NCI-H446 treated with DMSO at 0.1 percent for 48 hours (cell line): Measurements from ENCODE around the gene PHF21A.
"Not testable (repeated sequence)": the region's sequence is repeated elsewhere in the genome, so short reads cannot be mapped to it uniquely, and the experiment has no call there.

Experiments
- DNase-seq: peaks from one replicate; lab custom pipeline; 2025; lab: John Stamatoyannopoulos, UW

PHF21A gene

DNA sequence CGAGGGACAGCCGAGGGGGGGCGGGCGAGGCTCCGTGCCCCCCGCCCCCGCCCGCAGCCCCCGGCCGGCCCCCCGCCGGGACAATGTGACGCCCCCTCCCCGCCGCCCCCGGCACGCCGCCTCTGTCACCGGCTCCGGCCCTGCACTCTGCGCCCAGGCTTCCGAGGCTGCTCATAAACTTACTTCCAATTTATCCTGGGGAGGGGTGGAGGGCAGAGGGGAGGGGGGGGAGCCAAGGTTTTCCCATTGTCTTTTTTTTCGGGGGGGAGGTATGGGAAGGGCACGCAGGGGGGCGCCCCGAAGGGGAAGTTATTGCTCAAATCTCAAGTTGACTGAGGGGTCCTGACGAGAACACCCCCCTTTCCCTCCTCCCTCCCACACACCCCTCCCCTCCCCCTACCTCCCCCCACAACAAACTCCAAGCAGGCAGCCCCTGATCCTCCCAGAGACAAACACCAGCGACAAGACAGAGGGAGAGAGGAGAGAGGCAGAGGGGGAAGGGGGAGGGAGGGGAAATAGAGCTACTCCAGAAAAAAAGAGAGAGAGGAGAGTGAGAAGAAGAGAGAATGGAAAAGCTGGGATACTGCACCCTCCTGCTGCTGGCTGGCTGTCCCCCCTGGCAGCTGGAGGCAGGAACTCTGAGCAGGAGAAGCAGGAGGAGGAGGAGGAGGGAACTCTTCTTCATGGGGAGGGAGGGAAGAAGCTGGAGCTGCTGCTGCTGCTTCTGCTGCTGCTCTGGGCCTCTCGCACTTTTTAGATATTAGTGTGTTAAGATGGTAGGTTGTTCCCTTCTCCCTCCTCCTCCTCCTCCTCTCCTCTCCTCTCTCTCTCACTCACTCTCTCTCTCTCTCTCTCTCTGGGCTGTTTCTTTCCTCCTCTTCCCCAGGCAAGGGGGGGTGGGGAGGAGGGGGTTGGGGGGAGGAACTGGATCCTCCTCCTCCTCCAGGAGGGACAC is 631 bp downstream of the PHF21A start:
- peak; percentile 87 for DNase-seq

DNA sequence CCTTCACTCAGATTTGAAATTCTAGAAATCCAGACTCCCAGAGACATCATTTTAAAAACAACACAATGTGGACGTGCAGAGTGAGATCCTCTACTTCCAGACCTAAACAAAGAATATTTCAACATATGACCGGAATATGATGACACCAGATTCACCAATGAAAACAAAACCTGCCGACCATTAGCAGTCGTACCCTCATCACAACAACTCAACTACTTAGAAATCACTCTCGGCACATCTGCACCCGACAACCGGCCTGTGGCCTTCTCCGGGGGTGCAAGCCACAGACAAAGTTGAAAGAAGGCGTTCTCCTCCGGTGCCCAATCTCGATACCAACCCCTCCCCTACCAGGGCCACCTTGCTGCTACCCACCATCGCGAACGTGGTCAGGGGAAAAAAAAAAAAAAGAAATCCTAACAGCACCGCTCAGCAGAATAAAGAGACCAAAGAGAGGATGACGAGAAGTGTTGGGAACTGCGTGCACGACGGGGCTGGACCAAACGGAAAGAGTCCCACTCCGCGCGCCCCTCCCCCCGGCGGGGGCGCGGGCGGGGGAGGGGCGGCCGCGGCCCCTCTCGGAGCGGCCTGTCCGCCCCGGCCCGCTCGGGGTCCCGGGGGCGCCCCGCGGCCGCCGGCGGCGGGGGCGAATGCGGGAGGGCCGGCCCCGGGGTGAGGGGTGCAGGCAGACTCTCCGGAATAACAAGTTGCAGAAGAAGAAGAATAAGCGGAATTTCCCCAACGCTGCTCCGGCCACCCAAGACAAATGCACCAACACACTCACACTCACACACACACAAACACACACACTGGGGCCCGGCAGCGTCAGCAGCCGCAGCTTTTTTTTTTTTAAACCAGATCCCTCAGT is 1.7 kb downstream of the PHF21A start:
- peak; percentile 20 for DNase-seq

DNA sequence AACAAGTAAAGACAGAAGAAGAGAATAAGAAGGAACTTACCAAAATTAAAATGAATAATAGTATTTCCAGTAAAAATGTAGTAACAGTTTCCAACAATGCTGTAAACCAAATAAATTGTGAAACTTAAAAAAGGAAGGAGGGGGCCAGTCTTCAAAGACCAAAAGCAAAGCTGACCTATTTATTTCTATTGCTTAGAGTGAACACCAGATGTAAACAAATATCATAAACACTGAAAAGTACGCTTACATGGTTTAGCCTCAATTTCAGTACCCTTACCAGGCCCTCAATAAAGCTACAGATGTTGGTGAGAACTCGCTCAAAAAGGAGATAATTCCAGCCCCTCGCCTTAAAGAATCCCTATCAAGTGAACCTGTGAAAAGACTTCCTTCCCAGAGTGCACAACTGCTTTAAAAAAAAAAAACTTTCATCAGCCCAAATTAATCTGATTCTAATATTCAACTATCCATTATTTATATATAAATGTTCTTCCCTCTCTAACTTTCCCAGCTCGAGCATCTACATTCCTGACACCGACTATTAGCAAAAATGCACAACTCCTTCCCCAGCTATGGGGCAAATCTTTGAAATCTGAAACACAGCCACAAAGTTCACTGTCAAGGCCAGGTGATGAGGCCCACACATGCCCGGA is 2.4 kb downstream of the PHF21A start:
- DNase-seq, result no peak

DNA sequence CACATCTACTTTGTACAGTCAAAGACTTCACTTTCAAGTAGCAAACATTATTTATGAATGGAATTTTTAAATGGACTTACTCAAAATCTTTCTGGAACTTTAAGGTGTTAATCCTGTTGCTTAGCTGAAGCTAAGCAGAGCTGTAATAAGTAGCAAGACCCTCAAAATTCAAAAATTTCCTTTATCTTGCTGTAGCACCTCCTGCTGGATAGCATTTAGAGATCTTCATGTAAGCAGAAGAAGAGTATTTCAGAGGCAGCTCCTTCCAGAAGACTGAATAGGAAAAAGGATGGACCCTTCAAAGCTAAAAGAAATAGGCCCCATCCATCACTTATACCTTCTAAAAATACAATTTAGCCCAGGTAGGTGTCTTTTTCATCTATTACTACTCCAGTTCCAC is 3.4 kb downstream of the PHF21A start:
- no peak for DNase-seq

DNA sequence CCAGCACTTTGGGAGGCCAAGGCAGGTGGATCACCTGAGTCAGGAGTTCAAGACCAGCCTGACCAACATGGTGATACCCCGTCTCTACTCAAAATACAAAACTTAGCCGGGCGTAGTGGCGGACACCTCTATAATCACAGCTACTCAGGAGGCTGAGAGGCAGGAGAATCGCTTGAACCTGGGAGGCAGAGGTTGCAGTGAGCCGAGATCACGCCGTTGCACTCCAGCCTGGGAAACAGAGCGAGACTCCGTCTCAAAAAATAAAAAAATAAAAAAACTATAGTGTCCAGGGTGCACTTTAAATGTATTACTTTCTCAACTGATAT is 4.6 kb downstream of the PHF21A start:
- DNase-seq, result not testable (repeated sequence)

DNA sequence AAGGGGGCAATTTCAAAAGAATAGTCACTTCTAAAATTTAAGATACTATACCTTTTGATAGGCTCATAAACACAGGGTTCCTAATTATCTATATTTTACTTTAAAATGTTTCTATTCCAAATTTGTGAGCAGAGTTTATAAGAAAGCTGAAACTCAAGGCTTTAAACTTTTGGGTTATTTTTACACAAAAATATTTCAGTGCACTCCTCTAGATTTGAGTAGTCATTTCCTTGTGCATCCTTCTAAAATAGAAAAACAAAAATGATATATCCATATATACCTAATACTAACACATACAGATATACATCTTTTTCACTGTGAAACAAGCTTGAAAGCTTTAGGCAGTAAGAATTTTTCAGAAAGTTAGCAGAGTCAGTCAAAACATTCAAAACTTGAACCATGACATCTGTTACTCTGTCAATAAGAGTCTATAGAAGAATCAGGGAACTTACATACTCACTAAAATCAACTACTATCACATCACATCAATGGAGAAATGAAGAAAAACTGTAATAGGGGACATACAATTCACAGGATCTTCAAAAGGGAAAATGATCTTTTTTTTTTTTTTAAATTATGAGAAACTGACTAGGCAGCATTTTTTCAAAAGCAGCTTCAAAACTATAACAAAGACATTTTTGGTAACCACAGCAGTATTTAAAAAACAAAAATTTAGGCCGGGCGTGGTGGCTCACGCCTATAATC is 5.1 kb downstream of the PHF21A start:
- DNase-seq, result no peak

- no peak for DNase-seq
Measured at GRCh38 chr11:46114961-46115360, 6.3 kb downstream of the PHF21A start.

GRCh38 chr11:46114378-46114777 is 6.9 kb downstream of the PHF21A start:
- DNase-seq, result no peak

GRCh38 chr11:46112961-46113607 is 8.2 kb downstream of the PHF21A start:
- peak; percentile 67 for DNase-seq

GRCh38 chr11:46108751-46109150 is 12.5 kb downstream of the PHF21A start:
- DNase-seq, result no peak

- DNase-seq, result no peak
Measured at GRCh38 chr11:46107780-46108179, 13.5 kb downstream of the PHF21A start.

- DNase-seq, result no peak
Measured at GRCh38 chr11:46107408-46107718, 13.9 kb downstream of the PHF21A start.

GRCh38 chr11:46106530-46107407 is 14.5 kb downstream of the PHF21A start:
- DNase-seq, result no peak

DNA sequence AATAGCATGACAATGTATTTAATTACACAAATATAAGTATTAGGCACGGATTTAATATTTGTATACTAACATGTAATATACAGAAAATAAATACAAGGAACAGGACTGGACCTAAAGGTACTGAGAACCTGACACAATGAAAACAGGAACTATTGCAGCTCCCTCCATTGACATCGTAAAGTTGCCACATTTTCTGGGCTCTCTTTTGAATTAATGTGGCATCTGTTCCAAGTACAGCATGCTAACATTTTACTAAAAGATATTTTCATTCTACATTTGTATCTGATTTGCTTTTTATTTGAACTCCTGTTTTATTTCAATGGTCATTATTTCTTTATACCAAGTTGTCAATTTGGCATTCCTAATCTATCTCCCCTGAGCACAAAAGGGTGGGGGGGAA is 15.3 kb downstream of the PHF21A start:
- DNase-seq, result no peak

- no peak for DNase-seq
Measured at GRCh38 chr11:46105134-46105628, 16.1 kb downstream of the PHF21A start.

DNA sequence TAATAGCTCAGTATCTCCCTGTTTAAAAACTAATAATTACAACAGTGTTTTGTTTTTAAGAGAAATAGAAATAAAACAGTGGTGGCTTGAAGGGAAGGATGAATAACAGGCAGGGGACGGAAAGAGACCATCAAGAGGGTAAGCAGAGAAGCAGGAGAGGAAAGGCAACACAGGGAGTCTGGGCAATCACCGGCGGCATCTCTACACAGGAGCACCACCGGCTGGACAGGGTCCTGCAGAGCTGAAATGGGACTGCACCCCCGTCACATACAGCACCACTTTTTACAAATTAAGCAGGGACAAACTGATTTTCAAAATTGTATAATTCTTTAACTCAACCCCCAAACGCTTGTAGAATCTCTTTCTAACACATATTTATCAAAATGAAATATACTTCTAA is 18.4 kb downstream of the PHF21A start:
- DNase-seq, result no peak

- no peak for DNase-seq
Measured at GRCh38 chr11:46100670-46101069, 20.6 kb downstream of the PHF21A start.

- no peak for DNase-seq
Measured at GRCh38 chr11:46099963-46100316, 21.3 kb downstream of the PHF21A start.

DNA sequence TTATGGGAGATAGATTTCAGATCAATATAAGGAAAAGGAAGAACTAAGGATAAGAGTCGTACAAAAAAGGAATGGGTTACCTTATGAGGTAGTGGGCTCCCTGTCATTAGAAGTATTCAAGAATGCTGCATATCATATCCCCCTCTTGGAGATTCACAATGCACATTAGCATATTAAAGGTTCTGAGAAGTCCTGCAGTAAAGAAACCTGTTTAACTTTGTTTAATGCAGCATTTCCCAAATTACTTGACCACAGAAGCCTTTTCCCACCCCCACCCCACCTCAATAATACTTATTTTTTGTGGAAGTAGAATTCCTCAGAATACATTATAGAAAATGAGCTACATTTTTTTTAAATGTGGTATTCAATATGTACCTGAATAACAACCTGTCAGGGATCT is 30.9 kb downstream of the PHF21A start:
- no peak for DNase-seq

DNA sequence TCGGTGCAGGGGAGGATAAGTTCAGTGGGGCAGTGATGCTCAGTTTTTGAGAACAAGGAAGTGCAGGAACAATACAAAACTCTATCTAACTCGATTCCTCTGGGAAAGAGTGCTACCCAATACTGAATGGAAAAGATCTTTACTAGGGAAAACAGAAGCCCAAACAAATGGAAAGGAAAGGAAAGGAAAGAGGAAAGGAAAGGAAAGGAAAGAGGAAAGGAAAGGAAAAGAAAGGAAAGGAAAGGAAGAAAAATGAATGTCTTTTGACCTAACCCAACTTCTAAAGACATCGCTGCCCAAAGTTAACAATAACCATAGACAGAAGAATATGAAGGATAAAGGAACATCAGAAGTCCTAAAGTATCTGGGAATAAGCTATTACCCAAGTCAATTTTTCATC is 41.6 kb downstream of the PHF21A start:
- DNase-seq, result no peak

DNA sequence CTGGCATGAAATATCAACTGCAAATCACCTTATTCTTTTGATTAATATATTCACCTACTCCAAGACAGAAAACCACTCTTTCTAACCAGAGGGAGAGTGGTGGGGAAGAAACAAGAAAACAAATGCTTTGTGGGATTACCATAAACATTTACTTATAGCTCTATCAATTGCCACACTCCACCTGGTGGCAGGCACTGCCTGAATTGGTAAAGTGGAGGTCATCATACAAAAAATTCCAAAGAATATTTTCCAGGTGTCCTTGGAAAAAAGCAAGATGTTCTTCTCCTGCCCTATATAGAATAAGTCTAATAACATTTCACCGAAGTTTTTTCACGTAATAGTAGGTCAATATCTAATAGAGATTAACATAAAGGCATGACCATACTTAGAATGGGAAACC is 45.3 kb downstream of the PHF21A start:
- no peak for DNase-seq
